Motor neuron (in vitro differentiated cells): ENCODE results near the gene SLC25A13. TPM values are rescaled to one million over a fixed set of nuclear protein-coding genes. Genes with fewer than 3 reads are reported as not detected.
"Not testable (repeated sequence)": the region's sequence is repeated elsewhere in the genome, so short reads cannot be mapped to it uniquely, and the experiment has no call there.

Experiments used
- ATAC-seq, 8 experiments: fragments of 200-7000 bp; cut with Tn5 transposase; replicated peaks in 6 of 8; 2 replicates each; pipeline ENCODE4 v1.8.0; 2021; ENCODE audit warnings: mild to moderate bottlenecking in 8 of 8, moderate library complexity in 8 of 8
- H3K27ac ChIP-seq, 2 donors: fragments of 250-450 bp; sonication (Bioruptor Pico); 2 replicates each; pipeline ENCODE4 v1.9.0; 2021; ENCODE audit warnings: antibody characterized with exemption in 2 of 2, mild to moderate bottlenecking in 2 of 2, moderate library complexity in 1 of 2
- H3K4me1 ChIP-seq, 2 donors: fragments of 250-450 bp; sonication (Bioruptor Pico); replicated peaks in 1 of 2; 2 replicates each; pipeline ENCODE4 v1.6.1; 2021; ENCODE audit warnings: antibody characterized with exemption in 2 of 2, mild to moderate bottlenecking in 2 of 2, moderate library complexity in 1 of 2
- H3K4me3 ChIP-seq, 5 donors: fragments of 250-450 bp; sonication (Bioruptor Pico); 2 replicates each; pipeline ENCODE4 v1.9.0; 2021; ENCODE audit warnings: antibody characterized with exemption in 5 of 5, mild to moderate bottlenecking in 5 of 5, moderate library complexity in 4 of 5
- WGBS, 10 experiments: fragments of 450-650 bp; shearing (Covaris generic); methylation state at CpG; one replicate each; pipeline ENCODE4 v1.0.0; 2022; 5-methylcytosine and 5-hydroxymethylcytosine counted together
- in situ Hi-C, 9 experiments: fragments of 400-800 bp; cut with MboI; loops; one replicate each; pipeline ENCODE4 v1.15.0; 2021; ENCODE audit warnings: low sequenced_read_pairs in 9 of 9, low pct_unique_long_range_greater_than_20kb in 2 of 9; ENCODE audit not compliant: unreplicated experiment in 9 of 9
- total RNA-seq, 8 experiments: library from RNA; unstranded; fragments of 300-600 nt; gene quantifications; 2 replicates each; pipeline versions ENCODE4 v1.2.3 to v1.2.4, GENCODE V29; 2022

SLC25A13 gene
- total RNA-seq, 8 experiments from 2014 or later, result 18.1 to 46.9 (median 29.1) TPM

GRCh38 chr7:96304573-96304972 is 17.3 kb downstream of the SLC25A13 start:
- in situ Hi-C loops, result no loop called here
- Histone ChIP-seq H3K4me1 (peaks cover 0 to 3% of the 10 kb centered on the region in 2 donors), H3K4me3 (no peak overlapping the region), H3K27ac (no peak overlapping the region)
- WGBS, 10 experiments, result 80 to 100% (median 98%) methylated on average over 1 to 3 of the region's 3 CpGs; no CpG with 5 or more reads in 4 of the 10 experiments
- no peak for ATAC-seq

- Histone ChIP-seq H3K4me1 (peaks cover 0 to 3% of the 10 kb centered on the region in 2 donors), H3K27ac (no peak overlapping the region), H3K4me3 (no peak overlapping the region)
- no peak for ATAC-seq
- in situ Hi-C loops, result no loop called here
- 43 to 100% (median 90%) methylated on average over 2 to 5 of the region's 5 CpGs; no CpG with 5 or more reads in 1 of the 10 experiments for WGBS, 10 experiments
Measured at GRCh38 chr7:96303686-96304443, 18.0 kb downstream of the SLC25A13 start.

GRCh38 chr7:96303105-96303685 is 18.7 kb downstream of the SLC25A13 start:
- H3K4me1 ChIP-seq, result peaks cover 0 to 3% of the 10 kb centered on the region in 2 donors
- no peak overlapping the region for H3K27ac ChIP-seq
- ATAC-seq, result peak in 1 of 8 experiments; percentile 38
- 91 to 100% (median 100%) methylated on average over 1 to 5 of the region's 5 CpGs; no CpG with 5 or more reads in 2 of the 10 experiments for WGBS, 10 experiments
- in situ Hi-C loops, result no loop called here
- no peak overlapping the region for H3K4me3 ChIP-seq

DNA sequence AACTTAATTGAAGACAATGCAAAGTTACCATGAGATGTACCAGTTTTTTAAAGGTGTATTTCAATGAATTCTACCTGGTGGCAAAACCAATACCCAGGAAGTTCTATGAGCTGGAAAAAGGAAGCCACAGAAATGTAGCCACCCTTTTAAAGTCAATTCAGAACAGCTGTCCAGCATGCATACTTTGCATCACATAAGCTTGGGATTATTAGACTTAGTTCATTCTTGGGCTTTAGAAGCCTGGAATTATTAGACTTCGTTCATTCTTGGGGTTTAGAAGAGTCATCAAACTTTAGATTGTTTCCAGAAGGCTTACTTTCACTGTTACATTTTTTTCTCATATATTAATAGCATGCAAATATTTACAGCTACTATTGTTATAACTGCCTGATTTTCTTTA is 20.9 kb downstream of the SLC25A13 start:
- H3K4me3 ChIP-seq, result no peak overlapping the region
- H3K4me1 ChIP-seq, result no peaks in the 10 kb centered on the region
- in situ Hi-C loops, result no loop called here
- 9 to 100% (median 100%) methylated on average over 1 of the region's 1 CpG; no CpG with 5 or more reads in 1 of the 10 experiments for WGBS, 10 experiments
- H3K27ac ChIP-seq, result no peak overlapping the region
- ATAC-seq, result peak in 1 of 8 experiments; percentile 40

- in situ Hi-C loops, result no loop called here
Measured at GRCh38 chr7:96300502-96300901, 21.4 kb downstream of the SLC25A13 start.

DNA sequence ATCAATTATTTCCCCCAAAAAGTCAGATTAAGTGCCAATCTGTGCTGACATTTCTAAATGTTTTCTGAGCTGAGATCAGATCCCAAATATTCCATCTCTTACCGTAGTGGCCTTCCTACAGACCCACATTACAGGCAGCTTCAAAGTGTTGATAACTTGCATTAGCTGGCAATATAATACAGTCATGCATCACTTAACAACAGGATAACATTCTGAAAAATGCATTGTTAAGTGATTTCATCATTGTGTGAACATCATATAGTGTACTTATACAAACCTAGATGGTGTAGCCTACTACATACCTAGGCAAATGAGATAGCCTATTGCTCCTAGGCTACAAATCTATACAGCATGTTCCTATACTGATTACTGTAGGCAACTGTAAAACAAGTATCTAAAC is 22.4 kb downstream of the SLC25A13 start:
- 100% methylated on average over 1 of the region's 1 CpG; no CpG with 5 or more reads in 3 of the 10 experiments for WGBS, 10 experiments
- ATAC-seq, result no peak
- H3K4me3 ChIP-seq, result no peak overlapping the region
- H3K27ac ChIP-seq, result no peak overlapping the region
- in situ Hi-C loops, result no loop called here
- H3K4me1 ChIP-seq, result no peaks in the 10 kb centered on the region

More at GRCh38 chr7:96300502-96300901, 21.4 kb downstream of the SLC25A13 start:
- Histone ChIP-seq H3K4me3 (no peak overlapping the region), H3K4me1 (no peaks in the 10 kb centered on the region), H3K27ac (no peak overlapping the region)
- ATAC-seq, result no peak

DNA sequence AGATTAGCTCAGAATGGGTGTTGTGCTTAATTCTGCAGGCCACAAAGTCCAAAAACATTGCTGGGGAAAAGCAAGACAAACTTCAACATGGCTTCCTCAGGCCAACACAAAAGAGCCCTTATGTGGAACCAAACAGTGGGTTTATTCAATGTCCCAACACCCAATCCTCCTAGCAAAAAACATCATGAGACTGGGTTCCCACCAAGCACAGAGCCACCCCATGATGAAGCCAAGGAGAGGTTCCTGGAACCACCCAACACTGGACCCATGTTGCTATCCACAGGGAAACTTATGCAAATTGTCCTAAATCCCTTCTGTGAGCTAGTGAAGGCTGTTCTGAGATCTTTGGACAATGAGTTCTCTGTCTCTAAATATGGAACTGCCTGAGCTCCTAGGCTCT is 24.0 kb downstream of the SLC25A13 start:
- no peaks in the 10 kb centered on the region for H3K4me1 ChIP-seq
- H3K27ac ChIP-seq, result no peak overlapping the region
- in situ Hi-C loops, result no loop called here
- ATAC-seq, result peak in 3 of 8 experiments; percentile 19 to 55 (median 31)
- H3K4me3 ChIP-seq, result no peak overlapping the region

DNA sequence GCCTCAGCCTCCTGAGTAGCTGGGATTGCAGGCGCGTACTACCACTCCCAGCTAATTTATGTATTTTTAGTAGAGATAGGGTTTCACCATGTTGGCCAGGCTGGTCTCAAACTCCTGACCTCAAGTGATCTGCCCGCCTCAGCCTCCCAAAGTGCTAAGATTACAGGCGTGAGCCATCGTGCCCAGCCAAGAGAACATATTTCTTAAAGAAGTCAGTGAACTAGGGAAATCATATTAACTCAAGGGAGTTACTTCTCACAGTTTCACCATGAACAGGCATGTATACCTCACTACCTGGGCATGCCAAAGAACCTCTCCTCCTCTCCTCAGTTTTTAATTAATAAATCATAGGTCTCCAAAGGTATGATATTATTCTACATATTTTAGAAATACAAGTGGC is 24.5 kb downstream of the SLC25A13 start:
- WGBS, 10 experiments, result 92 to 100% methylated on average over 1 to 4 of the region's 5 CpGs; no CpG with 5 or more reads in 8 of the 10 experiments
- H3K4me1 ChIP-seq, H3K27ac ChIP-seq, in situ Hi-C loops, H3K4me3 ChIP-seq, ATAC-seq: not testable (repeated sequence)

DNA sequence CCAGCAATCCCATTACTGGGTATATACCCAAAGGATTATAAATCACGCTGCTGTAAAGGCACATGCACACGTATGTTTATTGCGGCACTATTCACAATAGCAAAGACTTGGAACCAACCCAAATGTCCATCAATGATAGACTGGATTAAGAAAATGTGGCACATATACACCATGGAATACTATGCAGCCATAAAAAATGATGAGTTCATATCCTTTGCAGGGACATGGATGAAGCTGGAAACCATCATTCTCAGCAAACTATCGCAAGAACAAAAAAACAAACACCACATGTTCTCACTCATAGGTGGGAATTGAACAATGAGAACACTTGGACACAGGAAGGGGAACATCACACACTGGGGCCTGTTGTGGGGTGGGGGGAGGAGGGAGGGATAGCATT is 28.0 kb downstream of the SLC25A13 start:
- WGBS, 10 experiments, result no CpG with 5 or more reads among the region's 4 CpGs
- in situ Hi-C loops, ATAC-seq, H3K27ac ChIP-seq, H3K4me3 ChIP-seq, H3K4me1 ChIP-seq: not testable (repeated sequence)

DNA sequence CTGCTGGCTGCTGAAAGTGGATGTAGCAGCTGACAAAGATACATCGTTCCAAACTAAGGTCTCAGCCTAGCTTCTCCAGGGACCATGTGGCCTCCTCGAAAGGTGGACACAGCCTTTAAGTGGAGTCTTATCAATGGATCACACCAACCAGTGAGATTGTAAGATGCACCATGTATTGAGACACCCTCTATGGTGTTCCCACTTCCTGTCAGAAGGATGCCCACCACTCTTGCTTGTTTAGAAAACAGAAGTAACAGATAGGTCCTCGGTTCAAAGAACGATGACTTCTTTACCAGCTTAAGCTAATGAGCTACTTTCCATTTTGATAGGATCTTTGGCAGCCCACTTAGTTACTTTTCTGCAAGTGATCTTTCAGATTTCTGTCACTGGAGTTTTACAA is 34.3 kb downstream of the SLC25A13 start:
- Histone ChIP-seq H3K4me3 (no peak overlapping the region), H3K4me1 (no peaks in the 10 kb centered on the region), H3K27ac (no peak overlapping the region)
- in situ Hi-C loops, result no loop called here
- ATAC-seq, result no peak
- WGBS, 10 experiments, result 79 to 100% (median 100%) methylated on average over 1 to 4 of the region's 4 CpGs

DNA sequence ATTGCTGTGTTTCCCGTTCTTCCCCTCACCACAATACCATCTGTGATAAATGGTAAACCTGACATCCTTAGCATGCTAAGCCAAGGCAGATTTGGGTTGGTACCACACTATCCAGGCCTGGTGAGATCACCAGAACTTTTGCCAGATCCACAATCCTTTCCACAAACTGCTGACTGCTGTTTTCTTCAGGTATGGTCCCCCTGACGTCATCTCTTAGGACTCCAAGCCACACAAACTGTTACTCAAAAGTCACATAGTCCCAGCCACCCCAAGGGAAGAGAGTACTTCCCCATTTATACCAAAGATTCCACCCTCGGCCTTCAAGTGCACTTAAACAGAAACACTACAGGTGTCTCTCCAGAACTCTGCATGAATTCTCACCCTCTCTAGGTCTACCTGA is 34.8 kb downstream of the SLC25A13 start:
- in situ Hi-C loops, result no loop called here
- Histone ChIP-seq H3K4me3 (no peak overlapping the region), H3K27ac (no peak overlapping the region), H3K4me1 (no peaks in the 10 kb centered on the region)
- 83 to 100% (median 100%) methylated on average over 1 to 3 of the region's 3 CpGs; no CpG with 5 or more reads in 3 of the 10 experiments for WGBS, 10 experiments
- ATAC-seq, result no peak

DNA sequence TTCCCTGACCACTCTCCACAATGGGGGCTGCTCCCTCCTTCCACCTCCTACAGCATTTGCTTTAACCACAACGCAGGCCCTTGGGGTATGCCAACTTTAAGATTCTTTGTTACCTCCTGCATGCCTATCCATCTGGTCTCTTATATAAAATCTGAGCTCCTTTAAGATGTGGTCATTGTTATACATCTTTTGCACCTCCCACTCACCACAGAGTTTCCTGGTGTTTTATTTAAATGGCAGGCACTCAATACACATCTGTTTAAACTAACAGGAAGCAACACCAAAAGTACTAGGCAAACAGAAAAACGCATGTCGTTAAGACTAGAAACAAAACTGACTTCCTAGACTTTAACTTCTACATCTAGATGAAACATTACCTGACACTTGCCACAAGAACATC is 36.3 kb downstream of the SLC25A13 start:
- Histone ChIP-seq H3K27ac (no peak overlapping the region), H3K4me1 (no peaks in the 10 kb centered on the region), H3K4me3 (no peak overlapping the region)
- in situ Hi-C loops, result no loop called here
- ATAC-seq, result peak in 1 of 8 experiments; percentile 39
- 25 to 54% (median 40%) methylated on average over 1 to 3 of the region's 3 CpGs; no CpG with 5 or more reads in 5 of the 10 experiments for WGBS, 10 experiments

DNA sequence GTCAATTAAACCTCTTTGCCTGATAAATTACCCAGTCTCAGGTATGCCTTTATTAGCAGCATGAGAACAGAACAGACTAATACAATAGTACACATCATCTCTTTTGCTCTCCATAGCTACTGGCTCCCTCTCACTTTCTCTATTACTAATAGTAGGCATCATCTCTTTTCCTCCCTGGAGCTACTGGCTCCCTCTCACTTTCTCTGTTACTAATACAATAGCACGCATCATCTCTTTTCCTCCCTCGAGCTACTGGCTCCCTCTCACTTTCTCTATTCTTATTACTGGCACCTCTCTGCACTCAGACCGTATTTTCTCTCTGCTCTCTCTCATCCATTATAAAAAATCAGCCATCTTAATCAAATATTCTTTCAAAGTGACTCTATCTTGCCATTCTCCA is 37.1 kb downstream of the SLC25A13 start:
- in situ Hi-C loops, result no loop called here
- ATAC-seq, result no peak
- WGBS, 10 experiments, result 67 to 100% (median 92%) methylated on average over 1 to 3 of the region's 3 CpGs

DNA sequence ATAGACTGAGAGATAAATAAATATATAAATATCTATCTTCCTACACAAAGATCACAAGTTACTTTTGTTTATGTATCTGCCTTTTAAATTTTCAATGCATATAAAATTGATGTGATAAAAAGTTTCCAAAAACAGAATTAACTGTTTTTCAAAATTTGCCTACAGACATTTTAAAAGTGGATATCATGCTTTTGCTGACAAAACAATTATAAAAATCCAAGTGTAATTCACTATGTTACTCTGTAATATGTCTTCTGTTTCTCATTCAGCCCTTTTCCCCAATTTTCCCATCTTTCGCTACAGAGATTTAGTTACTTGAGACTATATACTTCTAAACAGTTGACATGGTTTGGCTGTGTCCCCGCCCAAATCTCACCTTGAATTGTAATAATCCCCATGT is 37.7 kb downstream of the SLC25A13 start:
- 94 to 100% (median 100%) methylated on average over 1 to 2 of the region's 2 CpGs; no CpG with 5 or more reads in 1 of the 10 experiments for WGBS, 10 experiments
- in situ Hi-C loops, result no loop called here
- Histone ChIP-seq H3K4me1 (no peaks in the 10 kb centered on the region), H3K27ac (no peak overlapping the region), H3K4me3 (no peak overlapping the region)
- no peak for ATAC-seq

More for the DNA sequence above, 37.1 kb downstream of the SLC25A13 start:
- Histone ChIP-seq H3K4me3 (no peak overlapping the region), H3K27ac (no peak overlapping the region), H3K4me1 (no peaks in the 10 kb centered on the region)
